NAMALWA (cell line): ENCODE results near the gene PLSCR4.
"Not testable (repeated sequence)": the region's sequence is repeated elsewhere in the genome, so short reads cannot be mapped to it uniquely, and the experiment has no call there.

Experiments
- DNase-seq: peaks from one replicate; pipeline ENCODE4 v3.0.0-alpha.2; 2015; ENCODE audit warnings: low spot score

The PLSCR4 gene

DNA sequence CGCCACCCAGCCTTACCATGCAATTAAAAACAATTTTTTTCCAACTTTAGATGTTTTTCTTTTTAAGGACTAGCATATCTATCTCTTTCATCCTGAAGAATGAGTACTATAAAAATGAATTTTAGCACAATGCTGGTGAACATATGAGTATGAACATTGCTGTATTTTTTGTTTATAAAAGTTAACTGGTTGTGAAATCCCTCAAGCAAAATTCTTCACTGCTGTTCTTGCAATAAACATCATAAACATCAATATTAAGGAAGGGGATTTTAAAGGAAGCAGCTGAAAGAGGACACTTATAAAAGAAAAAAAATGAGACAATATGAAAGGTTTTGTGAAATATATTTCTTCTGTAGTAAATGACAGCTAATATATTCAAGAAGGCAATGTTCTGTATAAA is 3.0 kb downstream of the PLSCR4 start:
- no peak for DNase-seq

GRCh38 chr3:146246526-146246925 is 4.4 kb downstream of the PLSCR4 start:
- no peak for DNase-seq

- DNase-seq: no peak
These were observed 7.3 kb downstream of the PLSCR4 start for GRCh38 chr3:146243559-146243958.

DNA sequence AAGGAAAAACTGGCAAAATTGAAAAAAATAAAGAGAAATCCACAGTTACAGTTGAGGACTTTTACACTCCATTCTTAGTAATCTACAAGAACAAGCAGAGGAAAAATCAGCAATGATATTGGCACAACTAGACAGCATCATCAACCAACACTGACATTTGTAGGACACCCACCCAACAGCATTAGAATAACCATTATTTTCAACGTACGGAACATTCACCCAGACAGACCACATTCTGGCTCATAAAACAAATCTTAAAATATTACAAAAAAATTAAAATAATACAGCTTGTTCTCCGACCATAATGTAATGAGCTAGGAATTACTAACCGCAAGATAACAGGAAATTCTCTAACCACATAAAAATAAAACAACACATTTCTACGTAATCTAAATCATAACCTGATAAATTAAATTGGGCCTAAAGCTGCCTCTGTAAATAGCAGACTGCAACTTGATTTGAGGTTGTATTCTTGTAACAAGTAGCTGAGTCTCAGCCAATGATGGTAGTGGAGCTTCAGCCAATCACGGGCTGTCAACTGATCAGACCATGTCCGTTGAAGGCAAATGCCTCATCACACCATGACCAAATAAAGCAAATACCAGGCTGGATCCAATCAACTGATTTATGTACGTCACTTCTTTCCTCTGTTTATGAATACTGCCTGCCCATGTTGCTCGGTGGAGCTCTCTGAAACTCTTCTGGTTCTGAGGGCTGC is 9.2 kb downstream of the PLSCR4 start:
- no peak for DNase-seq

DNA sequence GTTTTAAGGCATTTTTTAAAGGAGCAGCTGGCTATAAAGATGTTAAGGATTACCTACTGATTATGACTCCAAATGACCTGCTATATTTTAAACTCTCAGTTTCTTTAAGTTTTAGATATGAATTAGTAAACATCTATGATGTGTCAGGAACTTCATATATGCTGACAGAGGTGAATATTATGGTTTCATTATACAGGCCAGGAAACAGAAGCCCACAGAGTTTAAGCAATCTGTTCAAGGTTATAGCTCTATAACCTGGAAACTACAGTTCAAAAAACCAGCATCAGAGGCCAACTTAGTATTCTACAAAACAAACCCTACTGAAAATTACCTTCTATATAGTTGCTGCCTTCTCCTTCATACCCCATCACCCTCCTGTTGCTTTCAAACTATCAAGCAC is 17.4 kb downstream of the PLSCR4 start:
- no peak for DNase-seq

- DNase-seq: no peak
These were observed 23.4 kb downstream of the PLSCR4 start for GRCh38 chr3:146227486-146227885.

- DNase-seq: no peak
These were observed 24.0 kb downstream of the PLSCR4 start for GRCh38 chr3:146226881-146227280.

DNA sequence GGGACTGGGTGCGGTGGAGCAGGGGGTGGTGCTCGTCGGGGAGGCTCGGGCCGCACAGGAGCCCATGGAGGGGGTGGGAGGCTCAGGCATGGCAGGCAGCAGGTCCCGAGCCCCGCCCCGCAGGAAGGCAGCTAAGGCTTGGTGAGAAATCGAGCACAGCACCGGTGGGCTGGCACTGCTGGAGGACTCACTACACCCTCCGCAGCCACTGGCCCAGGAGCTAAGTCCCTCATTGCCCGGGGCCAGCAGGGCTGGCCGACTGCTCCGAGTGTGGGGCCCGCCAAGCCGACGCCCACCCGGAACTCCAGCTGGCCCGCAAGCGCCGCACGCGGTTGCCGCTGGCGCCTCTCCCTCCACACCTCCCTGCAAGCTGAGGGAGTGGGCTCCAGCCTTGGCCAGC is 25.4 kb downstream of the PLSCR4 start:
- not testable (repeated sequence) for DNase-seq

DNA sequence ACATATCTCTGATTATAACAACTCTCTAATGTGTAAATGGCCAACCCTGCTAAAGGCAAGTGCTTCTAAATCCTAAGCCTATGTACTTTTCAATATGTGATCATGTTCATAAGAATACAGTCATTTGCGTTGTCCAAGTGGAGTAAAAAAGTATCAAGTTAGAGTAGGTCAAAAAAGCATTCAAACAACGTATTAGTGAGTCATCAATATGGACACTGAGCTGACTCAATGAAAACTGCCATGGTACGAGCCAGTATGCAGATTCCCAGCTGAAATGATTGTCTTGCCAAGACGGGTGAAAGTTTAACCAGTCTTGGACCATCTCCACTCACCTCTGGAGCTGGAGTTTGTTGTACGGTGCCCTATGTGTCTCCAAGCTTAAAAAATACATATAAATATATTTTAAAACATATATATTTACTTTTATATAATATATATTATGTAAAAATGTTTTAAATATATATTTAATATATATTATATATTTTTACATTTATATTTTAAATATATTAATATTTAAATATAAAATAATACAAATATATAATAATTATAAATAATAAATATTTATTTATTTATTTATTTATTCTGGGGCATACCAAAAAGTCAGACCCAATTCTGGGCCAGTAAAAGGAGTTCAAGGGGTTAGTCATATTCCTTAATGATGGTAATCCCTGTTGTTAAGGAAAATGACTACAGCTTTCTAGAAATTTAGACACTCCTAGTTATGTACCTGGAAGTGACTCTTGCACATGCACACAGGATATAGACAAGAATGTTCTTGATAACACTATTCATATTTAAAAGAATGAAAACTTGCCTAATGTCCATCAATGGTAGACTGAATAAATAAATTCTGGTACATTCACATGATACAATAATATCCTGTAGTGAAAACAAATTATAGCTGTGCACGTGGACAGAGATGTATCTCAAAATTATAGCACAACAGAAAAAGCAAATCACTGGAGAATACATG is 27.2 kb downstream of the PLSCR4 start:
- no peak for DNase-seq

DNA sequence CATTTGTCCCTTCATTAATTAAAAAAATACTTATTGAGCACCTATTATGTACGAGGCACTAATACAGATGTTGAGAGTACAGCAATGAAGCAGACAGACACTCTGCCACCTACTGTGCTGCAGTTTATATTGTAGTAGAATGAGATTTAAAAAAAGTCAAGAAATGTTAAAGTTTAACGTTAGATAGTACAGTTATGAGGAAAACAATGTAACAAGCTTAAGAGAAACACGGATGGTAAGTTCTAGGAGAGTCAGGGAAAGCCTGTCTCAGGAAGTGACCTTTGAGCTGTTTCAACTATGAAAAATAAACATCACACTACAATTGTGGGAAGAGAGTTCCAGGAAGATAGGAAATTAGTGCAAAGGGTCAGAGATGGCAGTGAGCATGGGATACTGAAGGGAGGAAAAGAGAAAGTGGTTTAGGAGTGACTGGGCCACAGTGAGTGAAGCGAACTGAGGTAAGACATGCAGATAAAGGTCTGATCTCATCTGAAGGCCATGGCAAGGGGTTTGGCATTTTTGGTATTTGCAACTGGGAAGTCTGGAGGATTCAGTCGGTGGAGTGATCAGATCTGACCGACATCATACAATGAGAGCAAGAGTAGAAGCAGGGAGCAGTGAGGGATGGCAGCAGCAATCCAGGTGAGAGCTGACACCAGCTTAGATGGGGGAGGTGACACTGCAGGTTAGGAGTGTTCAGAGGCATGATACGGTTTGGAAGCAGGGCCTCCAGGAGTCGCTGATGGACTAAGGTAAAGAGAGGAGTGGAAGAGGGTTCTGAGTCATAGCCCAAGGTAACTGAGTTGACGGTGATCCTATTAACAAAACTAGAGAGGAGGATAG is 28.5 kb downstream of the PLSCR4 start:
- DNase-seq: no peak

DNA sequence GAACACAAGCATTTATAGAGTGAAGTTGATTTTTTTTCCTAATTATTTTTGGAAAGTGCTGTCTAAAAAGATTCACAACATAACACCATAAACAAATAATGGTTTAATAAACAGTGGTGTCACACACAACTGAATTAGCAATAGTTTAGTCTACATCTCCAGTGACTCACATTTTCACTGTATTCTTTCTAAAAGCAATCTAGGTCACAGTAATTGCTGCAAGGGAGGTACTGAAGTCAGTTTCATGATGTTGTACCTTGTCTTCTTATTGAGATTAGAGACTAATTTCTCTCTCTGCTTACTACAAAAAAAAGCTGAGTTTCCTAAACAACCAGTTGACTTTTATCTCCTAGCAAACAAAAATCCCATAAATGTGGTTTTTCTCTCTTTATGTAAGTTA is 29.6 kb downstream of the PLSCR4 start:
- DNase-seq: no peak

DNA sequence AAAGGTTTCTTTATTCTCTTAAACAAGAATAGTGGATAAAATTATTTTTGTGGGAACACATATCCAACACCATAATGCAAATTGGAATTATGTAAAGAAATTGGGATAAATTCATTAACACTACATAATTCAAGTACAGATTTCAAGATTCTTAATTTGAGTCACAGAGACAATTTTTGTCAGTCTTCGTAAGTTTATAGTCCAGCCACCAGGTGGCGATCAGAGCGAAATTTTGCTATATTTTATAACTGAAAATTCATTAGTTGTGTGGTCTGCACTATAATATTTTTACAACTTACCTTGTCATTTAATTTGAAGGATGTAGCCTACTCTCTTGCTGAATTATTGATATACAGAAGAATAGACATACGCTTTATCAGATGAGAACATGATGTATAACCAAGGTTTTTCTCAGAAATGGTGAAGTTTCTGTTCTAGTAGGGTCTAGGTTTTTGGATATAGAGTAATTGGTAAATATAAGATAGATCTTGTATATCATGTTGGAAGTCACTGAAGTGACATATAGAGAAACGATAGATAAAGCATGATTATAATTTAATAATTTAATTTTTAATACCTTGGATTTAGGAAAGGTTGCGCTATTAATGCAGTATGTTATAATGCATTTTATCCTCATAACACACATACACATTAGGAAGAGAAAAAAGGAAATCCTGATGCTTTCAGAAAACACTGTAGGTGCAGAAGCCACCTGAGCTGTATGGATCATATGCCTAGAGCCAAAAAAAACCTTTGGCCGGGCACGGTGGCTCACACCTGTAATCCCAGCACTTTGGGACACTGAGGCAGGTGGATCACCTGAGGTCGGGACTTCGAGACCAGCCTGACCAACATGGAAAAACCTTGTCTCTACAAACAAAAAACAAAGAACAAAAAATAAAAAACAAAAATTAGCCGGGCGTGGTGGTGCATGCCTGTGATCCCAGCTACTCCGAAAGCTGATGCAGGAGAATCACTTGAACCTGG is 31.7 kb downstream of the PLSCR4 start:
- peak; percentile 65 for DNase-seq

DNA sequence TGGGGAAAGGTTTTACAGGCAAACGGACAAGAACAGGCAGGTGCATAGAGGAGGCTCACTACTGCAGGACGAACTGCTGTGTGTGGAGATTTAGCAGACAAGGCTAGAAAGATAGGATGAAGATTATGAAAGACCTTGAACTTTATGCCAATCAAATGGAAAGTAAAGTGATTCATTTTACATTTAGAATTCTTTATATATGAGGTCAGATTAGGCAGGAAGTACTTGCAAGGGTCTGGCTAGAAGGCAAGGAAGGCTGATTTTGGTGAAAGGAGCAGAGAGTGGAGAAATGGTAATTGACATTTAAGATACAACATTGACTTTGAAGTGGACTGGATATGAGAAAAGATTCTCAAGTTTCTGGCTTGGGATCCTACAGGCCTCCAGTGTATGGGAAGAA is 33.6 kb downstream of the PLSCR4 start:
- DNase-seq: no peak

DNA sequence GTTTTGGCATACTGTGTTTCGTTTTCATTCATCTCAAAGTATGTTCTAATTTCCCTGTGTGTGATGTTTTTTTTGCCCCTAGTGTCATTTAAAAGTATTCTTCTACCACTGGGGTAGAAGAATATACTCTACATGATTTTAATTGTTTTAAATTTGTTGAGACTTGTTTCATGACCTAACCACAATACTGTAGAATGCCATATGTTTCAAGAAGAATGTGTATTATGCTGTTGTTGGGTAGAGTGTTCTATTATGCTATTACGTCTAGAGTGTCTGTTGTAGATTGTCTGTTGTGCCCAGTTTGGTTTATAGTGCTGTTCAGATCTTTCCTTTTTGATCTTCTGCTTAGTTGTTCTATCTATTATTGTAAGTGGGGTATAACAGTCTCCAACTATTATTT is 36.4 kb downstream of the PLSCR4 start:
- no peak for DNase-seq

GRCh38 chr3:146209371-146209770 is 41.5 kb downstream of the PLSCR4 start:
- DNase-seq: no peak

GRCh38 chr3:146203776-146204175 is 47.1 kb downstream of the PLSCR4 start:
- no peak for DNase-seq

- DNase-seq: no peak
These were observed 50.3 kb downstream of the PLSCR4 start for GRCh38 chr3:146200461-146201220.

- DNase-seq: no peak
These were observed 51.1 kb downstream of the PLSCR4 start for GRCh38 chr3:146199762-146200161.

DNA sequence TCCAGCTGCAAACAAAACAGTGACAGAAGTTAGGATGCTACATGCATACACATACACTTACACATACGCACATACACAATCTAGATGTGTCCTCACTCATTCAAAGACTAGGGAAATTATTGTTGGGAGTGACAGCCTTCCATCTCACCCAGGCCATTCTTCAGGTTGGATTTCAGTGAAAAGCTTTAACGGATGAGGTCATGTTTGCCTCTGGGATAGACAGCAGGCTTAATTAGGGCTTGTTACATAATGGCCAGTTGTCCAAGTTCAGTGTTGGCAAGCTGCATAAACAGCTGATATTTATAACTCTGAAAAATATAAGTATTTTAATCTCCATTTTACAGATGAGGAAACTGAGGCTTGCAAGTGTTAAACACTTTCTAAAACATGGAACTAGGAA is 54.1 kb downstream of the PLSCR4 start:
- no peak for DNase-seq

GRCh38 chr3:146195605-146196004 is 55.3 kb downstream of the PLSCR4 start:
- DNase-seq: no peak
